Neuronal stem cell (in vitro differentiated cells): ENCODE measurements around the gene SNIP1.
"Not testable (repeated sequence)": the region's sequence is repeated elsewhere in the genome, so short reads cannot be mapped to it uniquely, and the experiment has no call there.

ENCODE experiments used
- DNase-seq: peaks from one replicate; pipeline ENCODE4 v3.0.0-alpha.2; 2013; ENCODE audit warnings: low spot score
- H2AFZ ChIP-seq: one replicate; pipeline ENCODE4 v1.6.1; 2013; ENCODE audit warnings: mild to moderate bottlenecking, low read length, inconsistent platforms
- H2AK5ac ChIP-seq: 2 replicates; pipeline ENCODE4 v1.6.1; 2013; ENCODE audit warnings: low read depth, mild to moderate bottlenecking, inconsistent platforms, low read length, moderate library complexity, mixed read lengths
- H2BK120ac ChIP-seq: 2 replicates; pipeline ENCODE4 v1.6.1; 2013; ENCODE audit warnings: low read depth, mild to moderate bottlenecking, inconsistent platforms, low read length, moderate library complexity, mixed read lengths
- H2BK12ac ChIP-seq: one replicate; pipeline ENCODE4 v1.6.1; 2013; ENCODE audit warnings: low read length, inconsistent platforms
- H2BK15ac ChIP-seq: 2 replicates; pipeline ENCODE4 v1.6.1; 2013; ENCODE audit warnings: mild to moderate bottlenecking, low read length, inconsistent platforms, mixed read lengths
- H2BK5ac ChIP-seq: one replicate; pipeline ENCODE4 v1.6.1; 2013; ENCODE audit warnings: inconsistent platforms, mild to moderate bottlenecking, low read length, moderate library complexity
- H3K14ac ChIP-seq: one replicate; pipeline ENCODE4 v1.6.1; 2013; ENCODE audit warnings: low read length, inconsistent platforms
- H3K18ac ChIP-seq: 2 replicates; pipeline ENCODE4 v1.6.1; 2013; ENCODE audit warnings: low read length, inconsistent platforms
- H3K23ac ChIP-seq: 2 replicates; pipeline ENCODE4 v1.6.1; 2013; ENCODE audit warnings: low read depth, mild to moderate bottlenecking, mixed read lengths, low read length, inconsistent platforms; ENCODE audit not compliant: poor library complexity
- H3K27ac ChIP-seq: replicated peaks from 3 replicates; pipeline ENCODE4 v1.5.1; 2013; ENCODE audit warnings: low read length, inconsistent platforms
- H3K27me3 ChIP-seq, 3 experiments: 2 replicates each; pipeline ENCODE4 v1.6.1; 2013; ENCODE audit warnings: low read length in 3 of 3, mild to moderate bottlenecking in 2 of 3, inconsistent platforms in 1 of 3, low read depth in 1 of 3, mixed read lengths in 1 of 3, moderate library complexity in 1 of 3; ENCODE audit not compliant: control insufficient read depth in 3 of 3, insufficient read depth in 3 of 3
- H3K36me3 ChIP-seq, 2 donors: replicated peaks in 1 of 2; 2 replicates each; pipeline ENCODE4 v1.6.1; 2013; ENCODE audit warnings: low read length in 2 of 2; ENCODE audit not compliant: control insufficient read depth in 2 of 2, insufficient read depth in 2 of 2
- H3K4ac ChIP-seq: 2 replicates; pipeline ENCODE4 v1.6.1; 2013; ENCODE audit warnings: inconsistent platforms, mild to moderate bottlenecking, low read length, moderate library complexity
- H3K4me1 ChIP-seq, 2 donors: 1 replicate in 1 of 2; 2 replicates in 1 of 2; pipeline ENCODE4 v1.6.1; 2013; ENCODE audit warnings: low read length in 2 of 2, low read depth in 1 of 2; ENCODE audit not compliant: control insufficient read depth in 2 of 2, insufficient read depth in 1 of 2
- H3K4me2 ChIP-seq: one replicate; pipeline ENCODE4 v1.6.1; 2013; ENCODE audit warnings: mild to moderate bottlenecking, low read length, inconsistent platforms; ENCODE audit not compliant: insufficient read depth, poor library complexity, severe bottlenecking
- H3K4me3 ChIP-seq, 2 donors: 2 replicates each; pipeline ENCODE4 v1.5.1; 2013; ENCODE audit warnings: low read length in 2 of 2, mild to moderate bottlenecking in 2 of 2, inconsistent platforms in 1 of 2, moderate library complexity in 1 of 2
- H3K79me1 ChIP-seq: one replicate; pipeline ENCODE4 v1.6.1; 2013; ENCODE audit warnings: low read depth, mild to moderate bottlenecking, inconsistent platforms, low read length, moderate library complexity
- H3K9ac ChIP-seq: one replicate; pipeline ENCODE4 v1.6.1; 2013; ENCODE audit warnings: mild to moderate bottlenecking, low read depth, low read length, inconsistent platforms; ENCODE audit not compliant: poor library complexity
- H3K9me3 ChIP-seq, 2 donors: replicated peaks in 1 of 2; 2 replicates each; pipeline versions ENCODE3 to v1.6.1; 2013; ENCODE audit warnings: low read length in 2 of 2, mild to moderate bottlenecking in 2 of 2, inconsistent platforms in 1 of 2, low read depth in 1 of 2, mixed read lengths in 1 of 2, moderate library complexity in 1 of 2; ENCODE audit not compliant: control insufficient read depth in 2 of 2, insufficient read depth in 1 of 2
- H4K8ac ChIP-seq: one replicate; pipeline ENCODE4 v1.6.1; 2013; ENCODE audit warnings: low read depth, mild to moderate bottlenecking, inconsistent platforms, low read length, moderate library complexity
- H4K91ac ChIP-seq: one replicate; pipeline ENCODE4 v1.6.1; 2013; ENCODE audit warnings: low read length, low read depth, mild to moderate bottlenecking, inconsistent platforms; ENCODE audit not compliant: poor library complexity
- WGBS, 2 donors: extraction: QIAGEN DNeasy Blood & Tissue Kit; methylation state at CpG; one replicate each; pipeline ENCODE4 v1.1.7; 2013; ENCODE audit warnings: missing lambda C conversion rate in 2 of 2, mixed read lengths in 1 of 2; ENCODE audit not compliant: insufficient read length in 2 of 2, insufficient replicate concordance in 1 of 2; ENCODE audit errors: extremely low coverage in 2 of 2; 5-methylcytosine and 5-hydroxymethylcytosine counted together

The SNIP1 gene

DNA sequence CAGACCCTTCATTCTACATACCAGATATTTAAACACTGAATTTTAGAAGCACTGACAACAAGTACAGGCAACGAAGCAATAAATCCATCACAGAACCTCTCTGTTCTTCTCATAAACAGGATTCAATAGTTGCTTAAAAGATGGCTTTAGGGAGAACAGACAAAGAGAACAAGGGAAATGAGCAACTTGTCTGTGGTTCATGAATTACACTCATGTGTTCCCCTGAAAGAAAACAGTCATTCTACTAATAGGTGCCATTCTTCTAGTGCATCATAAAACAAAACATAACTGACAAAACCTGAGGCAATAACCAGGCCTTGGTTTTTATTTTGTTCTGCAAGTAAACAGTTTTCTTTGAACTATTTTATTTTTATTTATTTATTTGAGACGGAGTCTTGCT is 34.8 kb upstream of the SNIP1 start:
- H3K4me1 ChIP-seq = no peaks in the 10 kb centered on the region
- H3K4me2 ChIP-seq = no peak overlapping the region
- no peak overlapping the region for H4K8ac ChIP-seq
- no peak overlapping the region for H2BK12ac ChIP-seq
- no peak for DNase-seq
- no peak overlapping the region for H2AFZ ChIP-seq
- H3K36me3 ChIP-seq = peaks cover 27 to 96% of the 10 kb centered on the region in 2 donors
- H3K23ac ChIP-seq = no peak overlapping the region
- no peak overlapping the region for H3K14ac ChIP-seq
- WGBS, 2 donors = no CpG with 5 or more reads among the region's 2 CpGs
- no peak overlapping the region for H3K4ac ChIP-seq
- no peak overlapping the region for H3K4me3 ChIP-seq
- no peak overlapping the region for H3K18ac ChIP-seq
- H2BK15ac ChIP-seq = no peak overlapping the region
- no peak overlapping the region for H2BK120ac ChIP-seq
- H3K9me3 ChIP-seq = no peaks in the 10 kb centered on the region
- H3K27me3 ChIP-seq = no peaks in the 10 kb centered on the region
- no peaks in the 10 kb centered on the region for H3K79me1 ChIP-seq
- H3K9ac ChIP-seq = no peak overlapping the region
- H3K27ac ChIP-seq = no peak overlapping the region
- no peak overlapping the region for H2BK5ac ChIP-seq
- no peak overlapping the region for H4K91ac ChIP-seq
- H2AK5ac ChIP-seq = no peak overlapping the region

DNA sequence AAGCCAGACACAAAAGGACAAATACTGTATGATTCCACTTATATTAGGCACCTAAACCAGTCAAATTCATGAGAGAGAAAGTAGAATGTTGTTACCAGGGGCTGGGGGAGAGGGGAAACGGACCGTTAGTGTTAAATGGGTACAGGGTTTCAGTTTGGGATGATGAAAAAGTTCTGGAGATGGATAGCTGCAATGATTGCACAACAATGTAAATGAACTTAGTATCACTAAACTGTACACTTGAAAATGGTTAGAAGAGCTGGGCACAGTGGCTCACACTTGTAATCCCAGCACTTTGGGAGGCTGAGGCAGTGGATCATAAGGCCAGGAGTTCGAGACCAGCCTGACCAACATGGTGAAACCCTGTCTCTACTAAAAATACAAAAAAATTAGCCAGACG is 30.5 kb upstream of the SNIP1 start:
- not testable (repeated sequence) for H3K4ac ChIP-seq, H2BK12ac ChIP-seq, H3K4me2 ChIP-seq, H3K4me1 ChIP-seq, H2BK5ac ChIP-seq, H3K9ac ChIP-seq, H4K91ac ChIP-seq, H2BK120ac ChIP-seq, H2AFZ ChIP-seq, H3K23ac ChIP-seq, H2AK5ac ChIP-seq, H3K79me1 ChIP-seq, H3K14ac ChIP-seq, H2BK15ac ChIP-seq, H3K18ac ChIP-seq, DNase-seq, H3K4me3 ChIP-seq, H3K27ac ChIP-seq, H3K27me3 ChIP-seq, H4K8ac ChIP-seq, H3K9me3 ChIP-seq
- peaks cover 20 to 95% of the 10 kb centered on the region in 2 donors for H3K36me3 ChIP-seq
- no CpG with 5 or more reads among the region's 4 CpGs for WGBS, 2 donors

DNA sequence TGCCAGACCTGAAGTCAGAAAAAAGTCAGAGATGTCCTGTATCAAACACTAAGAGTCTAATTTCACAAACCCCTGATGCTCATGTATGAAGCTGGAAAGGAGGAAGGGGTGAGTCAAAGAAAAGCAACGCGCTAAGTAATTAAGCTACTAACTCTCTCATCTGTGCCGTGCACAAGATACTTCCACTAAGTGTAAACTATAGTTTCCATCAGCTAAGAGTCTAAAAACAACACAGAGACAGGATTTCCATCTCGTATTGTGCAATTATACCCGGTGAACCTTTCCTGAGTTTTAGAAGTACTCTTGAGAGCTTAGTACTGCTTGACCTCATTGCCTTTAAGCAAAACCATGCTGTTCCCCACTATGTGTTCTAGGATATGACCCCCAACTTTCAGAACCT is 21.6 kb upstream of the SNIP1 start:
- no peak for DNase-seq
- Histone ChIP-seq H2BK12ac (no peak overlapping the region), H4K8ac (no peak overlapping the region), H3K14ac (no peak overlapping the region), H3K23ac (no peak overlapping the region), H3K4me2 (no peak overlapping the region), H3K27ac (no peak overlapping the region), H3K4ac (no peak overlapping the region), H2BK15ac (no peak overlapping the region), H4K91ac (no peak overlapping the region), H3K79me1 (no peaks in the 10 kb centered on the region), H2AK5ac (no peak overlapping the region), H3K9ac (no peak overlapping the region), H3K9me3 (no peaks in the 10 kb centered on the region), H3K36me3 (peaks cover 43 to 95% of the 10 kb centered on the region in 2 donors), H3K27me3 (no peaks in the 10 kb centered on the region), H2BK5ac (no peak overlapping the region), H3K4me1 (no peaks in the 10 kb centered on the region), H3K4me3 (no peak overlapping the region), H3K18ac (no peak overlapping the region), H2AFZ (no peak overlapping the region), H2BK120ac (no peak overlapping the region)
- WGBS, 2 donors = no CpG with 5 or more reads among the region's 5 CpGs

DNA sequence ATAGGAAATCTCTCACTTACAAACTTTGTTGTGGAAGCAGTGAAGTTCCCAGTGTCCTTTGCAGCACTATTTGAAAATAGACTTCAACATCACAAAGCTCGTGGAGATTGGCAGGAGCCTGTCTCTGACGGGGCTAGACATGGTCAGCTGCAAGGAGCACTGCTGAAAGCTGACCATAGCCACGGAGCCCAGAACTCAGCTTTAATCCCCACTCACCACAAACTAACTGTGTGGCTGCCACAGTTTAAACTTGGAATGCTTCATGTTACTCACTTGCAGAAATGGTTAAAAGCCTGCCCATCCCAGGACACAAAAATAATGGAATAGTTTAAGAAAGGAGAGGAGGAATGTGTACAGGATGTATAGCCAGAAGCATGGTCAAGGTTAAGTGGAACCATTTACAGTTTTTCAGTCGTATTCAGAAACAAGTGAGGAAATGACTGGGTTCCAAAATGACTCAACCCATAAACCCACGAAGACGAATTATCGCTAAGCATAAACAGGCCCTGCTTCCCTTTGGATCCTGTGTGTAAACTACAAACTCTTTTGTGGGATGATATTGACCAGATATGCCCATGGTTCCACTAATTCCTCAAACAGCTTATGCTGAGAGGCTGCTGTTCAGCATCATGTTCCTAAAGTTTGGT is 20.9 kb upstream of the SNIP1 start:
- H4K91ac ChIP-seq = no peak overlapping the region
- no peaks in the 10 kb centered on the region for H3K27me3 ChIP-seq
- H3K27ac ChIP-seq = no peak overlapping the region
- no peak overlapping the region for H3K9ac ChIP-seq
- no peak overlapping the region for H2BK15ac ChIP-seq
- H2BK5ac ChIP-seq = no peak overlapping the region
- H4K8ac ChIP-seq = no peak overlapping the region
- H2BK120ac ChIP-seq = no peak overlapping the region
- no CpG with 5 or more reads among the region's 7 CpGs for WGBS, 2 donors
- H3K4me3 ChIP-seq = no peak overlapping the region
- no peak overlapping the region for H3K23ac ChIP-seq
- H2BK12ac ChIP-seq = no peak overlapping the region
- no peak overlapping the region for H3K4ac ChIP-seq
- H3K36me3 ChIP-seq = peaks cover 43 to 93% of the 10 kb centered on the region in 2 donors
- no peaks in the 10 kb centered on the region for H3K79me1 ChIP-seq
- no peaks in the 10 kb centered on the region for H3K4me1 ChIP-seq
- no peak overlapping the region for H3K14ac ChIP-seq
- H3K9me3 ChIP-seq = no peaks in the 10 kb centered on the region
- DNase-seq = no peak
- no peak overlapping the region for H2AFZ ChIP-seq
- H3K4me2 ChIP-seq = no peak overlapping the region
- no peak overlapping the region for H3K18ac ChIP-seq
- H2AK5ac ChIP-seq = no peak overlapping the region
